ENCODE results near the gene SLC12A1.

DNA sequence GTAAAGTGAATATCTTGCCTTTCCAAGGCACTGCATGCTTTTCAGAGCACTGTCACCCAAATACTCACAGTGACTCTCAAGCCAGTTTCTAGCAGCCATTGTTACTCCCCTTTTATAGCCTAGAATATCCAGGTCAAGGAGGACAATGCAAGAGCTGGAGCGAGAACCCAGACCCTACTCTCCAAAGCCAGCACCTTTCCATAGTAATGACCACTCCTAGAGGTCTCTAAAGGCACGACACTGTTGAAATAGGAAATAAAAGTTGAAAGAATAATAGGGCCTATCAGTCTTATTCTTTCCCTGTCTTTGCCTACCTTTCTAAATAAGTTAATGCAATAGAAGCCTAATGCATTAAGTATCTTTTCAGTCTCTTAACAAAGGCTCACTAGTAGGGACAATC, 91.6 kb downstream of the SLC12A1 start:
- TF ChIP-seq CEBPB (IDR thresholded peaks at IDR 0.05) (no peak), JUN (IDR thresholded peaks at IDR 0.05) (no peak), ZSCAN20 (CRISPR knock-in tag; IDR thresholded peaks at IDR 0.05) (no peak)
- TF ChIP-seq, protein P1, sequence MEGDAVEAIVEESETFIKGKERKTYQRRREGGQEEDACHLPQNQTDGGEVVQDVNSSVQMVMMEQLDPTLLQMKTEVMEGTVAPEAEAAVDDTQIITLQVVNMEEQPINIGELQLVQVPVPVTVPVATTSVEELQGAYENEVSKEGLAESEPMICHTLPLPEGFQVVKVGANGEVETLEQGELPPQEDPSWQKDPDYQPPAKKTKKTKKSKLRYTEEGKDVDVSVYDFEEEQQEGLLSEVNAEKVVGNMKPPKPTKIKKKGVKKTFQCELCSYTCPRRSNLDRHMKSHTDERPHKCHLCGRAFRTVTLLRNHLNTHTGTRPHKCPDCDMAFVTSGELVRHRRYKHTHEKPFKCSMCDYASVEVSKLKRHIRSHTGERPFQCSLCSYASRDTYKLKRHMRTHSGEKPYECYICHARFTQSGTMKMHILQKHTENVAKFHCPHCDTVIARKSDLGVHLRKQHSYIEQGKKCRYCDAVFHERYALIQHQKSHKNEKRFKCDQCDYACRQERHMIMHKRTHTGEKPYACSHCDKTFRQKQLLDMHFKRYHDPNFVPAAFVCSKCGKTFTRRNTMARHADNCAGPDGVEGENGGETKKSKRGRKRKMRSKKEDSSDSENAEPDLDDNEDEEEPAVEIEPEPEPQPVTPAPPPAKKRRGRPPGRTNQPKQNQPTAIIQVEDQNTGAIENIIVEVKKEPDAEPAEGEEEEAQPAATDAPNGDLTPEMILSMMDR (IDR thresholded peaks at IDR 0.05): no peak
- TF ChIP-seq, protein P2, sequence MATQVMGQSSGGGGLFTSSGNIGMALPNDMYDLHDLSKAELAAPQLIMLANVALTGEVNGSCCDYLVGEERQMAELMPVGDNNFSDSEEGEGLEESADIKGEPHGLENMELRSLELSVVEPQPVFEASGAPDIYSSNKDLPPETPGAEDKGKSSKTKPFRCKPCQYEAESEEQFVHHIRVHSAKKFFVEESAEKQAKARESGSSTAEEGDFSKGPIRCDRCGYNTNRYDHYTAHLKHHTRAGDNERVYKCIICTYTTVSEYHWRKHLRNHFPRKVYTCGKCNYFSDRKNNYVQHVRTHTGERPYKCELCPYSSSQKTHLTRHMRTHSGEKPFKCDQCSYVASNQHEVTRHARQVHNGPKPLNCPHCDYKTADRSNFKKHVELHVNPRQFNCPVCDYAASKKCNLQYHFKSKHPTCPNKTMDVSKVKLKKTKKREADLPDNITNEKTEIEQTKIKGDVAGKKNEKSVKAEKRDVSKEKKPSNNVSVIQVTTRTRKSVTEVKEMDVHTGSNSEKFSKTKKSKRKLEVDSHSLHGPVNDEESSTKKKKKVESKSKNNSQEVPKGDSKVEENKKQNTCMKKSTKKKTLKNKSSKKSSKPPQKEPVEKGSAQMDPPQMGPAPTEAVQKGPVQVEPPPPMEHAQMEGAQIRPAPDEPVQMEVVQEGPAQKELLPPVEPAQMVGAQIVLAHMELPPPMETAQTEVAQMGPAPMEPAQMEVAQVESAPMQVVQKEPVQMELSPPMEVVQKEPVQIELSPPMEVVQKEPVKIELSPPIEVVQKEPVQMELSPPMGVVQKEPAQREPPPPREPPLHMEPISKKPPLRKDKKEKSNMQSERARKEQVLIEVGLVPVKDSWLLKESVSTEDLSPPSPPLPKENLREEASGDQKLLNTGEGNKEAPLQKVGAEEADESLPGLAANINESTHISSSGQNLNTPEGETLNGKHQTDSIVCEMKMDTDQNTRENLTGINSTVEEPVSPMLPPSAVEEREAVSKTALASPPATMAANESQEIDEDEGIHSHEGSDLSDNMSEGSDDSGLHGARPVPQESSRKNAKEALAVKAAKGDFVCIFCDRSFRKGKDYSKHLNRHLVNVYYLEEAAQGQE (IDR thresholded peaks at IDR 0.05): no peak
